HG02759 (cell line): ENCODE data around the gene HOXA9.

ENCODE experiments used
- ATAC-seq: cut with Tn5 transposase; IDR thresholded peaks from one replicate; pipeline ENCODE4 v1.9.1; 2021; ENCODE audit warnings: mild to moderate bottlenecking, moderate library complexity; ENCODE audit not compliant: unreplicated experiment

The HOXA9 gene

GRCh38 chr7:27188386-27189294, 23.3 kb upstream of the HOXA9 start:
- no peak for ATAC-seq

GRCh38 chr7:27187475-27188385, 22.4 kb upstream of the HOXA9 start:
- ATAC-seq, result no peak

- no peak for ATAC-seq
Measured at GRCh38 chr7:27186668-27187474, 21.5 kb upstream of the HOXA9 start.

- no peak for ATAC-seq
Measured at GRCh38 chr7:27185854-27186667, 20.7 kb upstream of the HOXA9 start.

- no peak for ATAC-seq
Measured at GRCh38 chr7:27185013-27185853, 19.9 kb upstream of the HOXA9 start, which contains the start of gene HOXA11. TSS of gene HOXA11 (minus strand) at chr7:27185232. CDS start at chr7:27185144, 88 bp downstream.

GRCh38 chr7:27184337-27185012, 19.1 kb upstream of the HOXA9 start:
- peak; percentile 48 for ATAC-seq

- no peak for ATAC-seq
Measured at GRCh38 chr7:27183682-27184336, 18.5 kb upstream of the HOXA9 start.

- ATAC-seq, result no peak
Measured at GRCh38 chr7:27182861-27183681, 17.7 kb upstream of the HOXA9 start.

GRCh38 chr7:27182285-27182841, 17.0 kb upstream of the HOXA9 start:
- no peak for ATAC-seq

- no peak for ATAC-seq
Measured at GRCh38 chr7:27181795-27182275, 16.5 kb upstream of the HOXA9 start.

- ATAC-seq, result no peak
Measured at GRCh38 chr7:27180431-27181420, 15.4 kb upstream of the HOXA9 start.

- no peak for ATAC-seq
Measured at GRCh38 chr7:27179503-27180430, 14.4 kb upstream of the HOXA9 start.

GRCh38 chr7:27179030-27179429, 13.7 kb upstream of the HOXA9 start:
- no peak for ATAC-seq

GRCh38 chr7:27178366-27178765, 13.0 kb upstream of the HOXA9 start:
- no peak for ATAC-seq
